ENCODE measurements around the gene ADAMTS6. TPM values are rescaled to one million over a fixed set of nuclear protein-coding genes. Genes with fewer than 3 reads are reported as not detected.
"Not testable (repeated sequence)": the region's sequence is repeated elsewhere in the genome, so short reads cannot be mapped to it uniquely, and the experiment has no call there.

Gene ADAMTS6
- total RNA-seq, 4 donors from 2014 or later: 4.9 to 40.0 (median 7.3) TPM

- Histone ChIP-seq H3K4me1 (no peaks in the 10 kb centered on the region), H3K36me3 (no peaks in the 10 kb centered on the region), H3K27ac (no peak overlapping the region), H3K27me3 (no peaks in the 10 kb centered on the region), H3K4me3 (no peak overlapping the region), H3K9me3 (no peaks in the 10 kb centered on the region)
- intact Hi-C loops (cut with DNase I; ENCODE audit: low total_unique reads): no loop called here
- no peak for DNase-seq
- TF ChIP-seq POLR2A (IDR thresholded peaks at IDR 0.05): no peak
- no peak for TF ChIP-seq CTCF (IDR thresholded peaks at IDR 0.05)
These were observed 154.8 kb downstream of the ADAMTS6 start for GRCh38 chr5:65326922-65327321.

GRCh38 chr5:65324226-65324625 is 157.5 kb downstream of the ADAMTS6 start:
- Histone ChIP-seq H3K9me3 (no peaks in the 10 kb centered on the region), H3K4me3 (no peak overlapping the region), H3K27ac (no peak overlapping the region), H3K4me1 (no peaks in the 10 kb centered on the region), H3K27me3 (no peaks in the 10 kb centered on the region), H3K36me3 (no peaks in the 10 kb centered on the region)
- no peak for DNase-seq
- TF ChIP-seq CTCF (IDR thresholded peaks at IDR 0.05) (no peak), POLR2A (IDR thresholded peaks at IDR 0.05) (no peak)
- intact Hi-C loops (cut with DNase I; ENCODE audit: low total_unique reads): no loop called here

GRCh38 chr5:65320704-65321103 is 161.0 kb downstream of the ADAMTS6 start:
- H3K4me3 ChIP-seq; H3K27me3 ChIP-seq; H3K9me3 ChIP-seq; DNase-seq; H3K27ac ChIP-seq; intact Hi-C loops (cut with DNase I; ENCODE audit: low total_unique reads); H3K36me3 ChIP-seq; H3K4me1 ChIP-seq: not testable (repeated sequence)

GRCh38 chr5:65320250-65320649 is 161.5 kb downstream of the ADAMTS6 start:
- intact Hi-C loops (cut with DNase I; ENCODE audit: low total_unique reads): no loop called here
- Histone ChIP-seq H3K27ac (no peak overlapping the region), H3K36me3 (no peaks in the 10 kb centered on the region), H3K4me1 (no peaks in the 10 kb centered on the region), H3K4me3 (no peak overlapping the region), H3K27me3 (no peaks in the 10 kb centered on the region), H3K9me3 (no peaks in the 10 kb centered on the region)
- TF ChIP-seq POLR2A (IDR thresholded peaks at IDR 0.05) (no peak), CTCF (IDR thresholded peaks at IDR 0.05) (no peak)
- DNase-seq: no peak

GRCh38 chr5:65307931-65308330 is 173.8 kb downstream of the ADAMTS6 start:
- intact Hi-C loops (cut with DNase I; ENCODE audit: low total_unique reads): no loop called here
- Histone ChIP-seq H3K4me3 (no peak overlapping the region), H3K9me3 (no peaks in the 10 kb centered on the region), H3K36me3 (no peaks in the 10 kb centered on the region), H3K4me1 (no peaks in the 10 kb centered on the region), H3K27me3 (no peaks in the 10 kb centered on the region), H3K27ac (no peak overlapping the region)
- TF ChIP-seq CTCF (IDR thresholded peaks at IDR 0.05): no peak
- TF ChIP-seq POLR2A (IDR thresholded peaks at IDR 0.05): no peak
- no peak for DNase-seq

- no peaks in the 10 kb centered on the region for H3K36me3 ChIP-seq
- H3K4me3 ChIP-seq: no peak overlapping the region
- no peak for DNase-seq
- H3K27ac ChIP-seq: no peak overlapping the region
- intact Hi-C loops (cut with DNase I; ENCODE audit: low total_unique reads): no loop called here
- no peaks in the 10 kb centered on the region for H3K4me1 ChIP-seq
- H3K9me3 ChIP-seq: no peaks in the 10 kb centered on the region
- no peak for TF ChIP-seq CTCF (IDR thresholded peaks at IDR 0.05)
- TF ChIP-seq POLR2A (IDR thresholded peaks at IDR 0.05): no peak
- no peaks in the 10 kb centered on the region for H3K27me3 ChIP-seq
These were observed 174.6 kb downstream of the ADAMTS6 start for GRCh38 chr5:65307088-65307487.

All from uterus (tissue), 4 donors.